DMS114 treated with DMSO at 0.1 percent for 48 hours (cell line): Measurements from ENCODE around the gene PDGFA.

Source experiments
- DNase-seq: peaks from one replicate; lab custom pipeline; 2025; ENCODE audit not compliant: unreplicated experiment; lab: John Stamatoyannopoulos, UW

The PDGFA gene

DNA sequence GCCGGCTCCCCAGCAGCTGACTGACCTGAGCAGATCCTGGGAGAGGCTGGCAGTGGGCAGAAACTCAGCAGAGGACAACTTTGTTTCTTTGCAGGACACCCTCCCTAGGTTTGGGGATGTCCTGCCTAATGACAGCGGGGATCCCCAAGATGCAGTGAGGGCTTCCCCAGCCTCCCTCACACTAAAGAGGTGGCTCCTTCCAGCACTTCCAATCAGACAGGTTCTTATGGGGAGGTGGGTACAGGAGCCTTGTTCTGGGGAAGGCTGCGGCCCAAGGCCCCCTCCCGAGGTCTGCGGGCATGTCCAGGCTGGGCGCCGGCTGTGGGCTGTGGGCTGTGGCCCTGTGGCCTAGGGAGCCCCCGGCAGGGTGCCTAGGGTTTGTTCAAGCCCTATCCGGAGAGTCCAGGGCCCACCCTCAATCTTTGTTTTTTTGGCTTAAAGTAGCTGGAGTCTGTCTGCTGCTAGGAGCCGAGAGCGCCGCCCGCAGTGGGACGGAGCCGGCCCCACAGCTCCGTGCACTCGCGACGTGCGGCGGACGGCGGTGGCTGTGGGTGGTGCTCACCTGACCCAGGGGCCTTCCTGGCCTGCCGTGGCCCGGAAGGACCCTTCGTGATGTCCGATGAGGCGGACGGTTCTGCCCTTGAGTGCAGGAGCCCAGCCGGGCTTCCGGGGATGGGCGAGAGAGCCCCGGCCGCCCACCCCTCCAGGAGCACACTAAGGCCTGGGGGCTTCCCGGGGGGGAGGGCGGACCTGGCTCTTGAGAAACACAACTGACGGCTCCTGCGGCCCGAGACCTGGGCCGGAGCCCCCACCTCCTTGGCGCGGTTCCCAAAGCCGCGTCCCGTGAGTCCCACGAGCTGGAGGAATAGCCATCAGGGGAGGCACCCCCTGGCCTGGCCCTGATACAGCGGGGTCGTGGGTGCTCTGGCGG lies 57.2 kb downstream of the PDGFA start:
- no peak for DNase-seq

DNA sequence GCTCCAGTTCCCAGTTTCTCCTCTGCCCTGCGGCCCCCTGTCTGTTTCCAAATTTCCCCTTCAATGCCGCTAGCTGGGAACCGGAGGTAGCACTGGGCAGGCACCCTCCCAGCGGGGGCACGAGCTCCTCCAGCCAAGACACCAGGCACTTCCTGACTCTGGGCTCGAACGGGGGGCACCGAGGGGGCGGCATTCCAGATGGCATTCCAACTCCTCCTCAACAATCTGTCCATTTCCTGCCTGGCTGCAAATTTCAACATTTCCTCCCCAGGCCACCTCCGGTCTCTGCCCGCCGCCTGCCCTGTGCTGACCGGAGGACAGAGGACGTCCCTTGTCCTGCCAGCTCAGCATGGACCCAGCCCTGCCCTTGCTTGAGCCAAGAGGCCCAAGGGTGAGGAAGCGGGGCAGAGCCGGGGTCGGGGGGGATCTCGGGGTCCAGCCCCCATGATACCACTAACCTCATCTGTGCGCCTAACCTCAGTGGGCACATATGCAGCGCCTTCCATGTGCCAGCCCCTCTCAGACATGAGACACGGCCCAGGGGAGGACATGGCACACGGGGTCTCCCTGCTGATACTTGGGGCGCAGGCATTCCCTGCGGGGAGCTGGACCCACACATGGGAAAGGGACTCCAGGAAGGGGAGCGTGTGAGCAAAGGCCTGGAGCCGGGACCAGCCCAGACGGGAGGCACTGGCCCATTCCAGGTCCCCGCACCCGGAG lies 58.0 kb downstream of the PDGFA start:
- DNase-seq = no peak

DNA sequence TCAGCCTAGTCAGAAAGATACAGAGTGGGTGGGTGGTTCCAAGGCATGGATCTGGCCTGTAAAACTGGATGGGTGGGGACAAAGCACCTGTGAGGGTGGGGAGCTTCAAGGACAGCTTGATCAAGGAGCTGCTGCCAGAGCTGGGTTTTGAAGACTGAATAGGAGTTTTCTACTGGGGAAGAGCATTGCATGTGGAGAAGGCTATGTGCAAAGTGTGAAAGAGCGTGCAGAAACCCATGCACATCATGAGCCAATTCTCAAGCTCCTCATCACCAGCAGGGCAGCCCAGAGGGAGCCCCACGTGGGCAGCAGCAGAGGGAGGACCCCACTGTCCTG lies 58.6 kb downstream of the PDGFA start:
- DNase-seq = no peak

DNA sequence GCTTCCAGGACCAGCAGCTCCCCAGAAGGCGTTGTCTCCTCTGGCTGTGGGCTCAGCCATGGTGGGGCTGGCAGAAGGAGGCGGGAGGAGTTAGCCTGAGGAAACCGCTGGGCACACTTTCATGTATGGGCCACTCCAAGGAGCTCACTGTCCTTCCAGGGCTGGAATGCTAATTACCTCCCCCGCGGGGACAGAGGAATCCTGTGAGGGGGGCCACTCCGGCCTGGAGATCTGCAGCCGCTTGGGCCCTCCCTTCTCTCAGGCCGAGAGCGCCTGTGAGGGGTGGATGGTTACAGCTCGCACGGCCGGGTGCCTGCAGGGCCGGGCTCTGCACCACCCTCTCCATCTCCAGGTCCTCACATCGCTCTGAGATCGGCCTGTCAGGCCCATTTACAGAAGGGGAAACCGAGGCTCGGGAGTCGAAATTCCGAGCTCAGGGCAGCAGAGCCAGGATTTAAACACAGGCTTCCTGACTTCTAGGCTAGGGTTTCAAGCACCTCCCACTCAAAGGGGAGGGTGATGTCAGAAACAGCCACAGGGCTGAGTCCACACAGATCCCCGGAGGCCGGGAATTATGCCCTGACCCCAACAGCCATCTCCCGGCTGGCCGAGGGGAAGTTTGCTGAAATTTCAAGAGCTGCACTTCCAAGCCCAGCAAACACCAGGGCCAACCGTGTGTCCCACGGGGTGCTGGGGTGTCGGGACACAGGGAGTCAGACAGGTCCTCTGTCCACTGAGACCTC lies 59.1 kb downstream of the PDGFA start:
- no peak for DNase-seq

DNA sequence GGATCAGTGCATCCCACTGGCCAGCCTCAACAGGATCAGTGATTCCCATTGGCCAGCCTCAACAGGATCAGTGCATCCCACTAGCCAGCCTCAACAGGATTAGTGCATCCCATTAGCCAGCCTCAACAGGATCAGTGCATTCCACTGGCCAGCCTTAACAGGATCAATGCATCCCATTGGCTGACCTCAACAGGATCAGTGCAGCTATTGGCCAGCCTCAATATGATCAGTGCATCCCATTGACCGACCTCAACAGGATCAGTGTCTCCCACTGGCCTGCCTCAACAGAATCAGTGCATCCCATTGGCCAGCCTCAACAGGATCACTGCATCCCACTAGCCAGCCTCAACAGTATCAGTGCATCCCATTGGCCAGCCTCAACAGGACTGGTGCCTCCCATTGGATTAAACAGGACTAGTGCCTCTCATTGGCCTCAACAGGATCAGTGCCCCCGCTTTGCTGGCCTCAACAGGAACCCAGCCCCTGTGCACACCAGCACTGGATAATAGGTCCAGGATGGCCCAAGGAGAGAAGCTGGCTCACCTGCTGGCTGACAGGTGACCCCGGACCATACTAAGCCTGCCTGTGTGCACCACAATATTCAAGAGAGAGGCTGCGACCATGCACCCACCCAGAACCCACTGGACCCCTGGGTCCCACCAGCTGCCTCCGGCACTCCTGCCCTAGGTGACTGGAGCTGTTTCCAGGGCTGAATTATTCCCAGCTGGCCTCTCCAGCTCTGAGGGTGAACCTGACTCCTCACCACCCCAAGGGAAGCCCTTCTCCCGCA lies 59.9 kb downstream of the PDGFA start:
- no peak for DNase-seq

DNA sequence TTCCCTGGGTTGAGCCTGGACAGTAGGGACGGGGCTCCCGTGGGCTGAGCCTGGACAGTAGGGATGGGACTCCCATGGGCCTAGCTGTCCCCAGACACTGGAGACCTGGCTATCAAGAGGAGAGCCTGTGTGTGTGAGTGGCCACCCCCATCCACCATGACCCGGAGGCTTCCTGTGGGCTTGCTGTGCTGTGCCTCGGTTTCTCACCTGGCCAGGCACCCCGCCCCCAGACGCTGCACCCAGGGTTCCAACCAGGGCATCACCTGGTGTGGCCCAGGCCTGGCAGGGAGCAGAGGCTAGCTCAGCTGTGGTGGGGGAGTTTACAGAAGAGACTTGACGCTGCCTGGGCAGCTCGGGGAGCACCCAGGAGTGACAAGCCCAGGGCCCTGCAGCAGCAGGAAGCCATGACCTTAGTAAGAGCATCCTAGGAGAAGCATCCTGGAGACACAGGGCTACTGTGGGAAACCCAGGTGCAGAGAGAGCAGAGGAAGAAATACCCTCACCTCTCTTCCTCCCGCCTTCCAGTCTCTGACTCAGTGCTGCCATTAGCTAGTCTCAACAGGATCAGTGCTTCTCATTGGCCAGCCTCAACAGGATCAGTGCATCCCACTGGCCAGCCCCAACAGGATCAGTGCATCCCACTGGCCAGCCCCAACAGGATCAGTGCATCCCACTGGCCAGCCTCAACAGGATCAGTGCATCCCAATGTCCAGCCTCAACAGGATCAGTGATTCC lies 61.0 kb downstream of the PDGFA start:
- DNase-seq = no peak

DNA sequence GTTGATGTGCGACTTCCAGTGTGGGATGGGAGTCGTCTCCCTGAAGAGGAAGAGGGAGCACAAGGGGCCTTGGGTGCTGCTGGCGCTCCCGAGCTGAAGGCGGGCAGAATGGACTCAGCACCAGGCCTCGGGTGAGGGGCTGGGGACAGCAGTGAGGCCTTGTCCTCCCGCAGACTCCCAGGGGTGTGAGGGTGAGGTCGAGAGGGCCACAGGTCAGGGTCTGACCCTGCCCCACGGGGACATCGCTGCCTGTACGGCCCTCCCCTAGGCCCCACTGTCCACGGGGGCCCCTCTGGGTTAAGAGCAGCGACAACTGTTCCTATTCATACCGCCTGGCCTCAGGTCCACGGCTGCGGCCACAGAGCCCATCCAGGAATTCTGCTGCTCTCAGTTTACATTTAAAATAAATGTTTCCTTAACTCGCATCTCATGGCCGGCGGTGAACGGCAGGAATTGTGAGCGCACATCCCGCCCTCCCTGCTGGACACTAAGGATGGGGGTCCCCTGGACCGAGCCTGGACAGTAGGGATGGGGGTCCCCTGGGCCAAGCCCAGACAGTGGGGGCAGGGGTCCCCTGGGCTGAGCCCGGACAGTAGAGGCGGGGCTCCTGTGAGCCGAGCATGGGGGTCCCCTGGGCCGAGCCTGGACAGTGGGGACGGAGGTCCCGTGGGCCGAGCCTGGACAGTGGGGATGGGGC lies 61.7 kb downstream of the PDGFA start:
- no peak for DNase-seq

DNA sequence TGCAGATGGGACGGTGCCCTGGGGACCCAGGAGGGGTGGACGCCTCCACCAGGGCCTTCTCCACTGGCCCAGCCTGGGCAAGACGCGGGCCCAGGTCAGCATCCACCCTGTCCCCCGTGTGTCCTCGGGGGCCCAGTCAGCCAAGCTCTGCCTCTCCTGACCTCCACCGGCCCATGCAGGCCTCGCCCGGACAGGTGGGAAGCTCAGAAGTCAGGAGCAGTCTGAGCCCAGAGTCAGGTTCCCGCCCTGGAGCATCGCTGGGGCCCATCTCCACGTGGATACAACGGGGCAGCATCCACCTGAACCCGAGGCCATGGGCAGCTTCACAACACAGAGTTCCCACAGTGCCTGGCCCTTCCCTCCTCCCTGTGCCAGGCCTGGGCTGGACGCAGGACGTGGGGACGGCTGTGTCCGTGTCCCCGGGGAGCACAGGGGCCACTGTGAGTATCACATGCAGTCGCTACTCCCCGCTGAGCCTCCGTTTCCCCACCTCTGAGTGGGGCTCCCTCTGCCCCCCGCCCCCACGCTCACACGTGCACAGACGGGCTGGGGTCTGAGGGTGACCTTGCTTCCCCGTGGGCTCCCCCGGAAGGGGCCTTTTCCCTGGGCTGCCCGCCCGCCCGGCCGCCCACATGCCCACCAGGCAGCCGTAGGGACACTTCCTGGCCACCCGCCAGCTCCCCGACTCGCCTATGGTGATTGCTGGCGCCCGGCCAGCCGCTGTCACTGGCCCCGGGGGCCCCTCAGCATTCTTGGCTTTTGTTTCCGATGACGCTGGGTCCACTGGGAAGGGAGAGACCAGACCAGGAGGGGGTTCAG lies 64.3 kb downstream of the PDGFA start:
- no peak for DNase-seq

DNA sequence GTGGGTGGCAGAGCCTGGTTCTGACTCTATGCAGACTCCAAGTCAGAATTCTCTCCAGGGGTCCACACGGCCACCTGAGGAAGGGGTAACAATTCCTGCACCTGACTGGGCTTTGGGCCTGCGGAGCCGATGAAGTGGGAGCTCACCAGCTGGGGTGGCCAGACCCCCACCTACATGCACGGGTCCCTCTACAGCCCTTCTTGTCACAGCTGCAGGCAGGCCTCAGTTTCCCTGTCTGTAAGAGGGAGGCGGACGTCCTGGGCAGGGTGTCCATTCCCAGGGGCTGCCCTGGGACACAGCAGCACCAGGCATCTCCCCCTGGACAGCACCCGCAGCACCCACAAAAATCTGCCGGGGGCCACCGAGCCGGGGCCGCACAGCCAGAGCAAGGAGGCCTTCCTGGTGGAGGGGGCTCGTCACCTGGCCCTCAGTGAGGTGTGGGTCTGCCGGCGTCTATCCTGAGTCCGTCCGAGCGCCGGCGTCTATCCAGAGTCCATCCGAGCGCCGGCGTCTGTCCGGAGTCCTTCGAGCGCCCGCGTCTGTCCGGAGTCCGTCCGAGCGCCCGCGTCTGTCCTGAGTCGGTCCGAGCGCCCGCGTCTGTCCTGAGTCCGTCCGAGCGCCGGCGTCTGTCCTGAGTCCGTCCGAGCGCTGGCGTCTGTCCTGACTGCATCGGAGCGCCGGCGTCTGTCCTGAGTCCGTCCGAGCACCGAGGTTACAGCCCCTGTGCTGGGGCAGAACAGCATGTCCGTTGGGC lies 65.1 kb downstream of the PDGFA start:
- no peak for DNase-seq

DNA sequence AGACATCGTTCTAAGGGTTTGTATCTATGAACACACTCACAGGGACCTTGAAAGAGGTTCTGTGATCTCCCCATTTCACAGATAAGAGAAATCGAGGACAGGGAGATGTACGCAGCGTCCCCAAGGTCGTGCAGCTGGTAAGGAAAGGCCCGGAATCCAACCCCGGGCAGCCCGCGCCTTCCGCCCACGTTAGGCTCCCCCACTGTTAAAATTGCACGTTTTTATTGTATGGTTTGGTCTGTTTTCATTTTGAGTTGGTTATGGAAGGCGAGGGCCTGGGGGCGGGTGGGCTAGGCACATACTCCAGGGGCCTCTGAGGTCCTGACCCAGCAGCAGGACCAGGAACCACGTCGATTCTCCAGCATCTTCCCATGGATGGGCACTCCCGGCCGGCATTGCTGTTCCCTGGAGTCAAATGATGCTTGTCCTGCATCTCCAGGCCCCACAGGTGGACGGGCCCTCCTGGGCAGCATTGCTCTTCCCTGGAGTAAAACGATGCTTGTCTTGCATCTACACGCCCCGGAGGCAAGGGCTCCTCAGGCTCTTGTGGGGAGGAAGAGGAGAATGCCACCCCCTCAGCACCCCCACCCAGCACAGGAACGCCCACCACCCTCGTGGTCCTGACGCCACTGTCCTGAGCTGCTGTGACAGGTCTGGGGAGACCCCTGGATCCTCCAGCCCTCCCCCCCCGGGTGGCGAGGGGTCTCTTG lies 65.9 kb downstream of the PDGFA start:
- DNase-seq = no peak

DNA sequence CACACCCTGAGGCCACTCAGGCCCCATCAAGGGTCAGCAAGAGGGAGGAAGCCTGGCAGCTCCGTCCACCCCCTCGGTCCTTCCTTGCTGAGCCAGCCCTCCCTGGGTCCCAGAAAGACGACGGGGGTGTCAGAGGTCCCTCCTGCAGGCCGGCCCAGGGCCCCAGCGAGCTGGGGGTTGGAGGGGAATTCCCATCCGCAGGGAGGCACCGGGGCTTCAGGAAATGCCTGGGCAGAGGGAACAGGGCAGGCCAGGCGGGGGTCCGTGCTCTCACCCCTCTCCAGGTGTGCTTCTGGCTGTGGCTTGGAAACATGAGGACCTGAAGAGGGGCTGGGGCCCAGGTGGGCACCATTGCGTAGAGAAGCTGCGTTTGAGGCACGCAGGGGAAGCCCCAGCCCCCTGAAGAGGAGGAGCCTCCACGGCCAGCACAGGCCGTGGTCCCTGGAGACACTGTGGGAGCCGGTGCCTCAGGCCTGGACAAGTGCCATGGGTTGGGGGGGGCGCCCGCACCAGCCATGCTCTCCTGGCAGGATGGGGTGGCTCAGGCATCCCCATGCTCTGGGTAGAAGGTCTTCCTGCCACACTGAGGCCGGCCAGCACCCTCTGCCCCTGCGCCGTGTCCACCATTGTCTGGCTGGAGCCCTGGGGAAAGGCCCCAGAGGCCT lies 66.7 kb downstream of the PDGFA start:
- DNase-seq = no peak

DNA sequence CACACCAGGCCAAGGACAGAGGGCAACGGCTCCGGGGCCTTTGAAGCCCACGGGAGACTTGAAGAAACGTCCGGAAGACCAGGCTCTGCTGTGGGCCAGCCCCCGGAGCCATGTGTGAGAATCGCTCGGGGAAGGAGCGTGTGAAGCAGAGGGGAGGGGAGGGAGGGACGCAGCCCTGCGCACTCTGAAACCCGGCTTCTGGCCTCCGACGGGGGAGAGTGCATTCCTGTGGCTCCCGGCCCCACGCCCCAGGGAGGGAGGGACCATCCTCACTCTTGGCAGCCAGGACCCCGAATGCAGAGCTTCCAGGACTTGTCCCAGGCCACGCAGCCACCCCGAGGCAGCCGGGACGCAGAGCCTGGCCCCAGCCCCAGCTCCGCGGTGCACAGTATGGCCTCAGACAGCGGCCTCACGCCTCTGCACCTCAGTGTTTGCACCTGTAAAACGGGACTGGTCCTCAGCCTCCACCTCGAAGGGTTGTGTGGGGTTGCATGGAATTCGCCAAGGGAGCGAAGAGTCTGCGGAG lies 67.4 kb downstream of the PDGFA start:
- DNase-seq = no peak

DNA sequence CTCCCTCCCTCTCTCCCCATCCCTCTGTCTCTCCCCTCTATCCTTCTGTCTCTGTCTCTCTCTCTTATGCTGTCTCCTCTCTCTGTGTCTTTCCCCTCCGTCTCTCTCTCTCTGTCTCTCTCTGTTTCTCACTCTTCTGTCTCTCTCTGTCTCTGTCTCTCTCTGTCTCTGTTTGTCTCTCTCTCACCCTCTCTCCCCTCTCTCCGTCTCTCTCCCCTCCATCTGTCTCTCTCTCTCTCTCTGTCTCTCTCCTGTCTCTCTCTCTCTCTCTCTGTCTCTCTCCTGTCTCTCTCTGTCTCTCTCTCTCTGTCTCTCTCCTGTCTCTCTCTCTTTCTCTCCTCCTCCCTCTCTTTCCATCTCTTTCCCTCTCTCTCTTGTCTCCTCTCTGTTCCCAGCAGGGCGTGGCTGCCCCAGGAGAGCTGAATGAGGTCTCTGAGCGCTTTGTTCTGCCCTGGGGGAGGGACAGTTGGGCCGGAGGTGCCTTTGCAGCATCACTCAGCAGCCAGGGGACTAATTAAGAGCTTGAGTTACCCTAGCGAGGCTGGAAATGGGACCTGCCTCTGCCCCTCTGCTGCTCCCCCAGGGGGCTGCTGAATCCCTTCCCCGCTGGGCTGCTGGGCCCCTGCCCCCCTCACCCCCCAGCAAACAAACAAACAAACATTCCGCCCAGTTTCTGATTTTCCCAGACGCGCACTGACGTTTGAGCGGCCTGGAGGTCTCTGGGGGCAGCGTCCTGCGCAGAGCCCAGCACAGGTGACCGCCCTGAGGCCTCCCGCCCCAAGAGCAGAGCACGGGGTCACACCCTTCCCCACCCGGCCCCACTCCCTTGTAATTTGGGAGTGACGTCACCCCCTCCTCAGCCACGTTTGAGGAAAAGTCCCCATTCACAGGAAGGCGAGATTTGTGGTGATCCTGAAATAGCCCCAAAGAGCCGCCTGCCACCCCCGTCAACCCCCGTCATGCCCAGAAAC lies 68.1 kb downstream of the PDGFA start:
- DNase-seq = no peak

DNA sequence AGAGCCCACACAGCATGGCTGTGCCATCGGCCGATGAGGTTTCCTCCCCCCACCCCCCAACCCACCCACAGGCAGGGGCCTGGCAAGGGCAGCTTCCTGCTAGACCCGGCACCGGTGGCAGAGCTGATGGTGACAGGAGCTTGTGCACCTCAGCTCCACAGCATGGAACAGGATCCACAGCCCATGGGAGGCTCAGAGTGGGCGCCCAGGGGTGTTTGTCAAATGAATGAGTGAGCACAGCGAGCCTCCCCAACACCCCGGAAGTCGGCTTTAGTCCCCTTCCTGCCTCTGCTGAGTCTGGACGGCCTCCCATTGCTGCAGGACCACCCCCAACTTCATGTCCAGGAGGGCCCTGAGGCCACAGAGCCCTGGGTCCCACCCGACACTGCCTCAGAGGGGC lies 68.9 kb downstream of the PDGFA start:
- DNase-seq = no peak

DNA sequence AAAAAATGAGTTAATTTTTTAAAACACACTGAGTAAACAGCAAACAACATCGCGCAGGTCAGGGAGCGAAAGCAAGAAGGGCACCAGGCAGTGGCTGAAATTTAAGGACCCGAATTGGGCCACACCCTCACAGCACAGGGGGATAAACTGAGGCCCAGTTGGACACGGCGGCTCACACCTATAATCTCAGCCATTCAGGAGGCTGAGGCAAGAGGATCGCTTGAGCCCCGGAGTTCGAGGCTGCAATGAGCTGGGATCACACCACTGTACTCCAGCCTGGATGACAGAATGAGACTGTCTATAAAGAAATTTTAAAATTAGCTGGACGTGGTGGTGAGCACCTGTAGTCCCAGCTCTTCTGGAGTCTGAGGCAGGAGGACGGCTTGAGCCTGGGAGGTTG lies 69.6 kb downstream of the PDGFA start:
- DNase-seq = no peak
